C4-2B (cell line): Measurements from ENCODE around the gene PAAF1.

Experiments used
- H3K27ac ChIP-seq: fragments of 450-650 bp; 2 replicates; pipeline ENCODE4 v1.5.1; 2017
- ZFX ChIP-seq: fragments of 450-650 bp; IDR thresholded peaks from 2 replicates; pipeline ENCODE4 v1.6.1; 2017
- TF ChIP-seq, protein P1 (sequence below): fragments of 450-650 bp; conservative IDR thresholded peaks from 2 replicates; pipeline ENCODE4 v1.5.1; 2017; ENCODE audit warnings: mild to moderate bottlenecking

The PAAF1 gene

DNA sequence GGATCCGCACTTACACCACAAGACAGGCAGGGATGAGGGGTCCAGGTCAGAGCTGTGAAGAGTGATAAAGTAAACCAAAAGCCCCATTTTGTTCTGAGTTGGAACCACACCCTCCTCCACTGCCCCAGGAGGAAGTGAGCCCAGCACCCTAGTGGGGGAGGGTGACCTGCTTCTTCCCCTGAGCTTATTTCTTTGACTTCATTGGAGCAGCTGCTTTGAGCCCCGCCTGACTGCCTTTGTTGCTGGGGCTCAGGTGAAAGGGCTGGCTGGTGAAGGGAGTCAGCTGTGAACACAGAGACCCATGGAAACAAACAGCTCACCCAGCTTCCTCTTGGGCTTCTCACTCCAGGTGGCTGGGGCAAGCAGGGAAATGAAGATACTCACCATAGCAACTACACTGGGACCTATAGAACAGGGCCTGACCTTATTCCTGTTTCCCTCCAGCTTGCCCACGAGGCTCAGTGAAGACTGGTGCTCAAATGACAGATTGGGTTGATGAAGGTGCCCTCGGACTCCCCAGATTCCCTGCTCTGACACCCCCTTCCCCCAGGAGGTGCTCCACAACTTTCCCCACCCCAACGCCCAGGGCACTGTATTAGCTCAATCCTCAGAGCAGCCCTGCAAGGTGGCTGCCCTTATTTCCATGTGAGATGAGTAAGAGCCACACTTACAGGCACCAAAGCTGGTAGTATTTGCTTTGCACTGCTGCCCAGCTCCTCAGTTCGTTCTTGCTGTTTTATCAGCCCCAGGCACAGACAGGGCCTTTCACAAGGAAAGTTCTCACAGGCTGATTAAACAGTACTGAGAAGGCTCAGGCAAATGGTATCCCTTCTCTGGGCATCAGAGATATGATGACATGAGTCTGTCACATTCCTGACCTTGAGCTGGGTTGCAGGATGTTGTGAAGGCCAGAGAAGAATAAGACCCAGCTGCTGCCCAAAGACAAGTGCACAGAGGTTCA is 103.5 kb downstream of the PAAF1 start:
- TF ChIP-seq ZFX = no peak
- TF ChIP-seq, protein P1, sequence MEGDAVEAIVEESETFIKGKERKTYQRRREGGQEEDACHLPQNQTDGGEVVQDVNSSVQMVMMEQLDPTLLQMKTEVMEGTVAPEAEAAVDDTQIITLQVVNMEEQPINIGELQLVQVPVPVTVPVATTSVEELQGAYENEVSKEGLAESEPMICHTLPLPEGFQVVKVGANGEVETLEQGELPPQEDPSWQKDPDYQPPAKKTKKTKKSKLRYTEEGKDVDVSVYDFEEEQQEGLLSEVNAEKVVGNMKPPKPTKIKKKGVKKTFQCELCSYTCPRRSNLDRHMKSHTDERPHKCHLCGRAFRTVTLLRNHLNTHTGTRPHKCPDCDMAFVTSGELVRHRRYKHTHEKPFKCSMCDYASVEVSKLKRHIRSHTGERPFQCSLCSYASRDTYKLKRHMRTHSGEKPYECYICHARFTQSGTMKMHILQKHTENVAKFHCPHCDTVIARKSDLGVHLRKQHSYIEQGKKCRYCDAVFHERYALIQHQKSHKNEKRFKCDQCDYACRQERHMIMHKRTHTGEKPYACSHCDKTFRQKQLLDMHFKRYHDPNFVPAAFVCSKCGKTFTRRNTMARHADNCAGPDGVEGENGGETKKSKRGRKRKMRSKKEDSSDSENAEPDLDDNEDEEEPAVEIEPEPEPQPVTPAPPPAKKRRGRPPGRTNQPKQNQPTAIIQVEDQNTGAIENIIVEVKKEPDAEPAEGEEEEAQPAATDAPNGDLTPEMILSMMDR = no peak
- H3K27ac ChIP-seq = no peak overlapping the region
